ENCODE results near the gene RPS15. TPM values are rescaled to one million over a fixed set of nuclear protein-coding genes. Genes with fewer than 3 reads are reported as not detected.
A peak's percentile ranks its signal among the peaks of the same experiment; 100 is the strongest.

Gene RPS15
- total and polyA plus RNA-seq, 2 of the 13 experiments (the other 11 are each of a cell fraction or from before 2014, with no cell fraction given), result 695 to 1,411 TPM

GRCh38 chr19:1425102-1425837, 12.9 kb upstream of the RPS15 start:
- no peak overlapping the region for H2AFZ ChIP-seq (ENCODE audit: low read length)
- FAIRE-seq (peak; percentile 28), DNase-seq (ENCODE audit: low spot score) (no peak), ATAC-seq (no peak)
- intact Hi-C loops (cut with micrococcal nuclease; ENCODE audit: unreplicated experiment) (no loop called here), in situ Hi-C loops (cut with HindIII; ENCODE audit: extremely low pct_ligation_motif_present, low pct_unique_long_range_greater_than_20kb) (no loop called here)
- H3K36me3 ChIP-seq (replicated peaks in 1 of 2; ENCODE audit: control insufficient read depth in 1 of 2, insufficient read depth in 2 of 2, low read length in 2 of 2), result peaks cover 34 to 79% of the 10 kb centered on the region in 2 experiments
- no peak overlapping the region for H3K4me2 ChIP-seq (ENCODE audit: low read depth, low read length)
- H3K4me1 ChIP-seq (ENCODE audit: insufficient read depth, low read length), result peaks cover 41% of the 10 kb centered on the region
- BruUV-seq (replicated peaks), result no TSS peak
- H3K9ac ChIP-seq (ENCODE audit: insufficient read depth, low read depth, low read length), result no peak overlapping the region
- no peaks in the 10 kb centered on the region for H3K9me3 ChIP-seq (ENCODE audit: low read length)
- no peaks in the 10 kb centered on the region for H3K27me3 ChIP-seq (ENCODE audit: control insufficient read depth in 1 of 2, insufficient read depth in 2 of 2, low read length in 2 of 2)
- WGBS (ENCODE audit: low lambda C conversion rate), result 92% methylated on average over 27 of the region's 33 CpGs
- peaks cover 38% of the 10 kb centered on the region for H3K79me2 ChIP-seq (ENCODE audit: insufficient read depth, low read length)
- ChIA-PET POLR2A (interaction anchor here (0.8 to 2.1 kb wide), 6 partner anchors 9 to 156 kb away, joined by 3 to 15 read pairs (median 6); partner anchors contain the start of gene CIRBP), CTCF (ENCODE audit: low intra/inter-chr PET ratio, low total read pairs) (no interaction called here)
- peak overlapping the region; percentile 80 for H3K27ac ChIP-seq (ENCODE audit: extremely low read length, insufficient read depth, low read length)
- H3K4me3 ChIP-seq (replicated peaks in 1 of 3; ENCODE audit: insufficient read depth in 1 of 3, low read depth in 2 of 3, low read length in 3 of 3), result no peak overlapping the region
- H4K20me1 ChIP-seq (ENCODE audit: insufficient read depth, low read length), result peaks cover 19% of the 10 kb centered on the region
- TF ChIP-seq CEBPB (IDR thresholded peaks at IDR 0.05; ENCODE audit: borderline replicate concordance, low read depth, low read length) (peak; percentile 94), XBP1 (CRISPR knock-in tag; IDR thresholded peaks at IDR 0.05) (no peak), NFYC (CRISPR knock-in tag; IDR thresholded peaks at IDR 0.05) (no peak), IKZF1 (IDR thresholded peaks at IDR 0.05) (no peak), ARHGAP35 (CRISPR knock-in tag; IDR thresholded peaks at IDR 0.05; ENCODE audit: borderline replicate concordance) (no peak), ZNF781 (CRISPR knock-in tag; IDR thresholded peaks at IDR 0.05; ENCODE audit: borderline replicate concordance, not compliant biosample characterization) (no peak), ZNF577 (CRISPR knock-in tag; IDR thresholded peaks at IDR 0.05; ENCODE audit: borderline replicate concordance, low read depth) (no peak), CENPBD1 (CRISPR knock-in tag; IDR thresholded peaks at IDR 0.05; ENCODE audit: borderline replicate concordance, low read depth) (no peak), NBN (conservative IDR thresholded peaks at IDR 0.05) (no peak), ZUFSP (CRISPR knock-in tag; IDR thresholded peaks at IDR 0.05; ENCODE audit: borderline replicate concordance) (no peak), CEBPG (CRISPR knock-in tag; IDR thresholded peaks at IDR 0.05) (peak; percentile 87), TCF12 (IDR thresholded peaks at IDR 0.05) (no peak), TCF12 (CRISPR knock-in tag; IDR thresholded peaks at IDR 0.05) (no peak), ZBTB38 (CRISPR knock-in tag; IDR thresholded peaks at IDR 0.05) (peak; percentile 94), SNAI1 (CRISPR knock-in tag; IDR thresholded peaks at IDR 0.05; ENCODE audit: borderline replicate concordance) (no peak), POLR2A (IDR thresholded peaks at IDR 0.05; ENCODE audit: insufficient read depth in 1 of 2, low read depth in 2 of 2, low read length in 2 of 2) (peak in 1 of 2 experiments; percentile 33; a peak in 1 of 4 replicates), RBFOX2 (IDR thresholded peaks at IDR 0.05; ENCODE audit: low read depth, low read length) (0 out of 2 replicates have a peak, but pooled peaks have one; percentile 25), ZNF510 (CRISPR knock-in tag; IDR thresholded peaks at IDR 0.05; ENCODE audit: low read depth) (no peak), ZNF713 (CRISPR knock-in tag; IDR thresholded peaks at IDR 0.05) (no peak), ZNF160 (CRISPR knock-in tag; IDR thresholded peaks at IDR 0.05) (no peak), ZBTB4 (CRISPR knock-in tag; IDR thresholded peaks at IDR 0.05; ENCODE audit: borderline replicate concordance) (no peak)
